HepG2 (cell line): ENCODE measurements around the gene ZBTB9. TPM values are rescaled to one million over a fixed set of nuclear protein-coding genes. Genes with fewer than 3 reads are reported as not detected.

Experiments
- AGO2 ChIP-seq: fragments of 200-400 bp; formaldehyde crosslinking; optimal IDR thresholded peaks from 2 replicates; pipeline ENCODE3; 2017; ENCODE audit warnings: mild to moderate bottlenecking, low read depth, low read length, moderate library complexity
- ARID5B ChIP-seq: IDR thresholded peaks from 2 replicates; pipeline ENCODE4 v1.4.0; 2020; ENCODE audit warnings: mild to moderate bottlenecking, missing genetic modification reagents
- ATF4 ChIP-seq, 2 experiments: fragments of 450-650 bp in 1 of 2; sonication (generic) in 1 of 2; formaldehyde crosslinking; IDR thresholded peaks; 2 replicates each; pipeline versions ENCODE4 v1.5.0 to v1.8.0; 2020 to 2022; ENCODE audit warnings: mild to moderate bottlenecking in 1 of 2, missing genetic modification reagents in 1 of 2
- FOXO4 ChIP-seq: sonication (generic); formaldehyde crosslinking; conservative IDR thresholded peaks from 2 replicates; pipeline ENCODE4 v1.8.1; 2023; ENCODE audit warnings: missing genetic modification reagents
- GABPA ChIP-seq, 2 experiments: IDR thresholded peaks; 2 replicates each; pipeline ENCODE4 v1.6.1; 2011 to 2016; ENCODE audit warnings: low read depth in 2 of 2, low read length in 1 of 2, missing biosample characterization in 1 of 2, missing genetic modification characterization in 1 of 2
- HES4 ChIP-seq: sonication (generic); formaldehyde crosslinking; IDR thresholded peaks from 2 replicates; pipeline ENCODE4 v1.9.0; 2021; ENCODE audit warnings: mild to moderate bottlenecking, missing genetic modification reagents, borderline replicate concordance
- HNRNPUL1 ChIP-seq: fragments of 200-400 bp; formaldehyde crosslinking; IDR thresholded peaks from 2 replicates; pipeline ENCODE4 v1.6.1; 2017; ENCODE audit warnings: low read depth, mild to moderate bottlenecking, low read length, moderate library complexity
- IKZF1 ChIP-seq: fragments of 450-650 bp; IDR thresholded peaks from 2 replicates; pipeline ENCODE4 v1.7.1; 2016
- KDM6A ChIP-seq: IDR thresholded peaks from 2 replicates; pipeline ENCODE4 v1.6.1; 2016; ENCODE audit warnings: low read depth
- POLR2A ChIP-seq, 2 experiments: IDR thresholded peaks; 2 replicates each; pipeline ENCODE4 v1.6.1; 2011; ENCODE audit warnings: low read depth in 2 of 2, low read length in 2 of 2, mild to moderate bottlenecking in 1 of 2, moderate library complexity in 1 of 2; ENCODE audit not compliant: insufficient read depth in 1 of 2
- RBFOX2 ChIP-seq: fragments of 200-400 bp; formaldehyde crosslinking; IDR thresholded peaks from 2 replicates; pipeline ENCODE4 v1.6.1; 2017; ENCODE audit warnings: low read depth, mild to moderate bottlenecking, low read length
- RCOR2 ChIP-seq: IDR thresholded peaks from 2 replicates; pipeline ENCODE4 v1.6.1; 2016; ENCODE audit warnings: missing biosample characterization, missing genetic modification reagents
- ZBTB43 ChIP-seq: sonication (generic); formaldehyde crosslinking; conservative IDR thresholded peaks from 2 replicates; pipeline ENCODE4 v1.4.0; 2020; ENCODE audit warnings: missing genetic modification reagents
- ZBTB46 ChIP-seq: sonication (generic); formaldehyde crosslinking; IDR thresholded peaks from 2 replicates; pipeline ENCODE4 v1.4.0; 2020; ENCODE audit warnings: mild to moderate bottlenecking, missing genetic modification reagents, borderline replicate concordance
- polyA plus RNA-seq, 8 experiments: library from polyadenylated mRNA; depleted of rRNA in 3 of 8; stranded (reverse) in 7 of 8; unstranded in 1 of 8; fragments of >200 nt; fragmentation: Illumina TruSeq in 4 of 8; extraction: Trizol in 4 of 8; gene quantifications; 2 replicates each; pipeline versions ENCODE4 v1.2.1 to v1.2.3, GENCODE V29; 2011 to 2016; ENCODE audit warnings: low read depth in 4 of 8, missing spikeins in 1 of 8, mixed read lengths in 1 of 8; ENCODE audit not compliant: insufficient read depth in 1 of 8
- total RNA-seq, 5 experiments: library from RNA; depleted of rRNA; stranded (reverse); fragments of >200 nt; fragmentation: Illumina TruSeq; extraction: Trizol; gene quantifications; 2 replicates each; pipeline ENCODE4 v1.2.3, GENCODE V29; 2016; ENCODE audit warnings: low read depth in 1 of 5
- TF ChIP-seq, protein P1 (sequence below): sonication (generic); formaldehyde crosslinking; conservative IDR thresholded peaks from 2 replicates; pipeline ENCODE4 v1.4.0; 2020; ENCODE audit warnings: missing genetic modification reagents

ZBTB9 gene
- total and polyA plus RNA-seq, 2 of the 13 experiments (the other 11 are each of a cell fraction or from before 2014, with no cell fraction given), result 5.3 to 9.2 TPM

- TF ChIP-seq ARID5B (CRISPR knock-in tag) (no peak), ZBTB46 (no peak), HES4 (CRISPR knock-in tag) (no peak), ZBTB43 (no peak), ATF4 (CRISPR knock-in tag; IDR thresholded peaks at IDR 0.05) (no peak), KDM6A (CRISPR knock-in tag) (no peak), IKZF1 (no peak), POLR2A (IDR thresholded peaks at IDR 0.05; ENCODE audit: insufficient read depth in 1 of 2, low read depth in 2 of 2, low read length in 2 of 2) (no peak), AGO2 (peak; percentile 72), RCOR2 (CRISPR knock-in tag) (no peak), RBFOX2 (peak; percentile 68), GABPA (IDR thresholded peaks at IDR 0.05; ENCODE audit: low read depth, low read length) (no peak), GABPA (CRISPR knock-in tag; IDR thresholded peaks at IDR 0.05; ENCODE audit: low read depth) (no peak), FOXO4 (0 out of 2 replicates have a peak, but pooled peaks have one; percentile 17), HNRNPUL1 (no peak)
- TF ChIP-seq, protein P1, sequence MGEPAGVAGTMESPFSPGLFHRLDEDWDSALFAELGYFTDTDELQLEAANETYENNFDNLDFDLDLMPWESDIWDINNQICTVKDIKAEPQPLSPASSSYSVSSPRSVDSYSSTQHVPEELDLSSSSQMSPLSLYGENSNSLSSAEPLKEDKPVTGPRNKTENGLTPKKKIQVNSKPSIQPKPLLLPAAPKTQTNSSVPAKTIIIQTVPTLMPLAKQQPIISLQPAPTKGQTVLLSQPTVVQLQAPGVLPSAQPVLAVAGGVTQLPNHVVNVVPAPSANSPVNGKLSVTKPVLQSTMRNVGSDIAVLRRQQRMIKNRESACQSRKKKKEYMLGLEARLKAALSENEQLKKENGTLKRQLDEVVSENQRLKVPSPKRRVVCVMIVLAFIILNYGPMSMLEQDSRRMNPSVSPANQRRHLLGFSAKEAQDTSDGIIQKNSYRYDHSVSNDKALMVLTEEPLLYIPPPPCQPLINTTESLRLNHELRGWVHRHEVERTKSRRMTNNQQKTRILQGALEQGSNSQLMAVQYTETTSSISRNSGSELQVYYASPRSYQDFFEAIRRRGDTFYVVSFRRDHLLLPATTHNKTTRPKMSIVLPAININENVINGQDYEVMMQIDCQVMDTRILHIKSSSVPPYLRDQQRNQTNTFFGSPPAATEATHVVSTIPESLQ (CRISPR knock-in tag), result no peak
These were observed 39.6 kb upstream of the ZBTB9 start (continued) for GRCh38 chr6:33414592-33415271.
